Progenitor cell of endocrine pancreas (in vitro differentiated cells): ENCODE measurements around the gene SLC1A7. TPM values are rescaled to one million over a fixed set of nuclear protein-coding genes. Genes with fewer than 3 reads are reported as not detected.

ENCODE experiments used
- DNase-seq: peaks from one replicate; pipeline ENCODE4 v3.0.0; 2021; ENCODE audit warnings: low spot score; ENCODE audit not compliant: unreplicated experiment
- H3K27ac Mint-ChIP-seq: 2 replicates; pipeline ENCODE4 v1.8.0; 2021; ENCODE audit warnings: mild to moderate bottlenecking, moderate library complexity, mixed read lengths
- H3K27me3 Mint-ChIP-seq: 2 replicates; pipeline ENCODE4 v1.8.0; 2021; ENCODE audit warnings: mixed read lengths
- H3K36me3 Mint-ChIP-seq: 2 replicates; pipeline ENCODE4 v1.8.0; 2022; ENCODE audit warnings: mixed read lengths; ENCODE audit not compliant: insufficient read depth
- H3K4me1 Mint-ChIP-seq: 2 replicates; pipeline ENCODE4 v1.8.0; 2021; ENCODE audit warnings: low read depth, mixed read lengths
- H3K4me3 Mint-ChIP-seq: 2 replicates; pipeline ENCODE4 v1.8.0; 2021; ENCODE audit warnings: low read depth, mild to moderate bottlenecking, moderate library complexity, mixed read lengths
- H3K9me3 Mint-ChIP-seq: 2 replicates; pipeline ENCODE4 v1.8.0; 2021; ENCODE audit warnings: low read depth, mixed read lengths
- CTCF ChIP-seq: fragments of 200-600 bp; sonication (generic); IDR thresholded peaks from one replicate; pipeline ENCODE4 v1.5.0; 2021; ENCODE audit warnings: antibody characterized with exemption, mild to moderate bottlenecking; ENCODE audit not compliant: unreplicated experiment
- total RNA-seq: library from RNA; stranded (reverse); gene quantifications from 2 replicates; pipeline ENCODE4 v1.2.1, GENCODE V29; 2021

SLC1A7 gene
- total RNA-seq, 1 donor from 2014 or later = not detected

- Mint-ChIP-seq H3K27me3 (peaks cover 82% of the 10 kb centered on the region), H3K36me3 (no peaks in the 10 kb centered on the region), H3K4me1 (peaks cover 35% of the 10 kb centered on the region), H3K27ac (no peak overlapping the region), H3K4me3 (no peak overlapping the region), H3K9me3 (no peaks in the 10 kb centered on the region)
- DNase-seq = no peak
- no peak for TF ChIP-seq CTCF
Observed at GRCh38 chr1:53107570-53108322, 34.7 kb downstream of the SLC1A7 start.

GRCh38 chr1:53107090-53107489, 35.3 kb downstream of the SLC1A7 start:
- Mint-ChIP-seq H3K4me1 (peaks cover 35% of the 10 kb centered on the region), H3K4me3 (no peak overlapping the region)
- no peak for DNase-seq

GRCh38 chr1:53104289-53104913, 38.0 kb downstream of the SLC1A7 start:
- Mint-ChIP-seq H3K4me1 (peaks cover 19% of the 10 kb centered on the region), H3K27me3 (peaks cover 51% of the 10 kb centered on the region), H3K27ac (no peak overlapping the region), H3K4me3 (no peak overlapping the region), H3K36me3 (no peaks in the 10 kb centered on the region), H3K9me3 (no peaks in the 10 kb centered on the region)
- no peak for TF ChIP-seq CTCF
- no peak for DNase-seq

More at GRCh38 chr1:53107090-53107489, 35.3 kb downstream of the SLC1A7 start:
- TF ChIP-seq CTCF = no peak
- Mint-ChIP-seq H3K9me3 (no peaks in the 10 kb centered on the region), H3K36me3 (no peaks in the 10 kb centered on the region), H3K27ac (no peak overlapping the region), H3K27me3 (peaks cover 75% of the 10 kb centered on the region)

GRCh38 chr1:53094533-53094919, 47.9 kb downstream of the SLC1A7 start:
- Mint-ChIP-seq H3K27me3 (peaks cover 19% of the 10 kb centered on the region), H3K4me1 (peaks cover 2% of the 10 kb centered on the region), H3K9me3 (no peaks in the 10 kb centered on the region), H3K27ac (no peak overlapping the region), H3K36me3 (no peaks in the 10 kb centered on the region), H3K4me3 (no peak overlapping the region)
- DNase-seq = no peak
- no peak for TF ChIP-seq CTCF

GRCh38 chr1:53093778-53094532, 48.5 kb downstream of the SLC1A7 start:
- peaks cover 3% of the 10 kb centered on the region for H3K4me1 Mint-ChIP-seq
- no peak overlapping the region for H3K4me3 Mint-ChIP-seq
- H3K27me3 Mint-ChIP-seq = peaks cover 19% of the 10 kb centered on the region
- no peaks in the 10 kb centered on the region for H3K36me3 Mint-ChIP-seq
- DNase-seq = no peak
- H3K27ac Mint-ChIP-seq = no peak overlapping the region
- TF ChIP-seq CTCF = no peak
- no peaks in the 10 kb centered on the region for H3K9me3 Mint-ChIP-seq
